HCT116 (cell line): ENCODE measurements around the gene WNT11.

Source experiments
- CEBPB ChIP-seq: IDR thresholded peaks from 2 replicates; pipeline ENCODE4 v1.6.1; 2012; ENCODE audit warnings: low read depth
- CTCF ChIP-seq, 3 experiments: fragments of 200-600 bp in 1 of 3; sonication (generic) in 1 of 3; IDR thresholded peaks in 2 of 3; conservative IDR thresholded peaks in 1 of 3; 2 replicates each; pipeline ENCODE4 v1.5.1; 2012 to 2017; ENCODE audit warnings: low read depth in 2 of 3, low read length in 2 of 3, antibody characterized with exemption in 1 of 3, borderline replicate concordance in 1 of 3, control low read depth in 1 of 3, mild to moderate bottlenecking in 1 of 3, mixed read lengths in 1 of 3, mixed run types in 1 of 3, moderate library complexity in 1 of 3; ENCODE audit not compliant: insufficient read depth in 1 of 3
- ELF1 ChIP-seq: IDR thresholded peaks from 2 replicates; pipeline ENCODE4 v1.6.1; 2012; ENCODE audit warnings: low read depth, borderline replicate concordance
- EZH2 ChIP-seq: fragments of 200-600 bp; sonication (generic); IDR thresholded peaks from 2 replicates; pipeline ENCODE4 v1.6.1; 2017; ENCODE audit warnings: antibody characterized with exemption, mixed run types
- FOSL1 ChIP-seq: IDR thresholded peaks from 2 replicates; pipeline ENCODE4 v1.6.1; 2012; ENCODE audit warnings: low read depth
- POLR2A ChIP-seq: IDR thresholded peaks from 2 replicates; pipeline ENCODE4 v1.7.0; 2011; ENCODE audit warnings: borderline replicate concordance; ENCODE audit not compliant: insufficient read depth, insufficient read length; ENCODE audit errors: extremely low read depth
- POLR2AphosphoS5 ChIP-seq: IDR thresholded peaks from 2 replicates; pipeline ENCODE4 v1.6.1; 2011; ENCODE audit warnings: mild to moderate bottlenecking, low read depth, low read length, moderate library complexity
- RAD21 ChIP-seq: IDR thresholded peaks from 2 replicates; pipeline ENCODE4 v1.6.1; 2012; ENCODE audit warnings: low read depth, mild to moderate bottlenecking
- REST ChIP-seq: IDR thresholded peaks from 2 replicates; pipeline ENCODE4 v1.6.1; 2012; ENCODE audit warnings: low read depth
- YY1 ChIP-seq: IDR thresholded peaks from 2 replicates; pipeline ENCODE4 v1.6.1; 2011; ENCODE audit warnings: low read length, low read depth, moderate library complexity, mild to moderate bottlenecking; ENCODE audit not compliant: insufficient replicate concordance; ENCODE audit errors: extremely low read depth
- ZNF274 ChIP-seq: fragments of 200-500 bp; sonication (Bioruptor generic); IDR thresholded peaks from 2 replicates; pipeline ENCODE4 v1.6.1; 2014; ENCODE audit warnings: mild to moderate bottlenecking, low read depth, low read length, inconsistent platforms

- no peak for TF ChIP-seq POLR2A
- TF ChIP-seq REST: no peak
- no peak for TF ChIP-seq CTCF (IDR thresholded peaks at IDR 0.05 in 2 of 3, conservative IDR thresholded peaks at IDR 0.05 in 1 of 3; ENCODE audit: borderline replicate concordance in 1 of 3, insufficient read depth in 1 of 3, low read depth in 2 of 3, low read length in 2 of 3)
- TF ChIP-seq CEBPB: no peak
- no peak for TF ChIP-seq YY1
- TF ChIP-seq POLR2AphosphoS5: no peak
- no peak for TF ChIP-seq ZNF274
- no peak for TF ChIP-seq RAD21
- TF ChIP-seq FOSL1: no peak
- no peak for TF ChIP-seq ELF1
- TF ChIP-seq EZH2: no peak
These were observed 64.3 kb downstream of the WNT11 start for GRCh38 chr11:76141901-76142588.
